ENCODE measurements around the gene RAB9A. TPM values are rescaled to one million over a fixed set of nuclear protein-coding genes. Genes with fewer than 3 reads are reported as not detected.

Gene RAB9A
- total and polyA plus RNA-seq, 2 donors from 2014 or later = 31.1 to 33.7 TPM

- Histone ChIP-seq H3K9me3 (ENCODE audit: control insufficient read depth in 2 of 3, insufficient read depth in 1 of 3, low read length in 3 of 3) (no peaks in the 10 kb centered on the region), H3K36me3 (ENCODE audit: control insufficient read depth in 2 of 3, insufficient read depth in 3 of 3, low read length in 3 of 3) (no peaks in the 10 kb centered on the region), H3K27ac (ENCODE audit: low read depth in 2 of 2, low read length in 2 of 2) (no peak overlapping the region), H3K9ac (ENCODE audit: low read length in 3 of 3) (no peak overlapping the region), H3K27me3 (ENCODE audit: control insufficient read depth, insufficient read depth, low read length) (peaks cover 23% of the 10 kb centered on the region), H3K4me3 (ENCODE audit: low read length in 3 of 3) (no peak overlapping the region), H3K4me1 (ENCODE audit: control insufficient read depth in 2 of 3, insufficient read depth in 2 of 3, low read depth in 1 of 3, low read length in 3 of 3) (peaks cover 0 to 18% (median 11%) of the 10 kb centered on the region in 3 donors)
- no peak for TF ChIP-seq CTCF (IDR thresholded peaks at IDR 0.05; ENCODE audit: borderline replicate concordance, extremely low read depth, insufficient read depth)
- intact Hi-C loops (cut with DNase I) = no loop called here
- DNase-seq (no peak), FAIRE-seq (no peak)
Observed at GRCh38 chrX:13694983-13695382, 6.1 kb downstream of the RAB9A start.

GRCh38 chrX:13695601-13696115, 6.7 kb downstream of the RAB9A start:
- FAIRE-seq (no peak), DNase-seq (no peak)
- intact Hi-C loops (cut with DNase I) = no loop called here
- TF ChIP-seq CTCF (IDR thresholded peaks at IDR 0.05; ENCODE audit: borderline replicate concordance, extremely low read depth, insufficient read depth) = no peak
- Histone ChIP-seq H3K4me3 (ENCODE audit: low read length in 3 of 3) (no peak overlapping the region), H3K27me3 (ENCODE audit: control insufficient read depth, insufficient read depth, low read length) (peaks cover 17% of the 10 kb centered on the region), H3K9me3 (ENCODE audit: control insufficient read depth in 2 of 3, insufficient read depth in 1 of 3, low read length in 3 of 3) (no peaks in the 10 kb centered on the region), H3K4me1 (ENCODE audit: control insufficient read depth in 2 of 3, insufficient read depth in 2 of 3, low read depth in 1 of 3, low read length in 3 of 3) (peaks cover 0 to 18% (median 11%) of the 10 kb centered on the region in 3 donors), H3K36me3 (ENCODE audit: control insufficient read depth in 2 of 3, insufficient read depth in 3 of 3, low read length in 3 of 3) (no peaks in the 10 kb centered on the region), H3K9ac (ENCODE audit: low read length in 3 of 3) (no peak overlapping the region), H3K27ac (ENCODE audit: low read depth in 2 of 2, low read length in 2 of 2) (no peak overlapping the region)

- no peak for DNase-seq
- FAIRE-seq = no peak
- Histone ChIP-seq H3K27me3 (ENCODE audit: control insufficient read depth, insufficient read depth, low read length) (peaks cover 13% of the 10 kb centered on the region), H3K9me3 (ENCODE audit: control insufficient read depth in 2 of 3, insufficient read depth in 1 of 3, low read length in 3 of 3) (no peaks in the 10 kb centered on the region), H3K4me3 (ENCODE audit: low read length in 3 of 3) (no peak overlapping the region), H3K36me3 (ENCODE audit: control insufficient read depth in 2 of 3, insufficient read depth in 3 of 3, low read length in 3 of 3) (no peaks in the 10 kb centered on the region), H3K4me1 (ENCODE audit: control insufficient read depth in 2 of 3, insufficient read depth in 2 of 3, low read depth in 1 of 3, low read length in 3 of 3) (peaks cover 0 to 20% (median 16%) of the 10 kb centered on the region in 3 donors), H3K9ac (ENCODE audit: low read length in 3 of 3) (no peak overlapping the region), H3K27ac (ENCODE audit: low read depth in 2 of 2, low read length in 2 of 2) (no peak overlapping the region)
- TF ChIP-seq CTCF (IDR thresholded peaks at IDR 0.05; ENCODE audit: borderline replicate concordance, extremely low read depth, insufficient read depth) = no peak
- intact Hi-C loops (cut with DNase I) = no loop called here
Observed at GRCh38 chrX:13697455-13697854, 8.5 kb downstream of the RAB9A start.

- H3K9me3 ChIP-seq (ENCODE audit: control insufficient read depth in 2 of 3, insufficient read depth in 1 of 3, low read length in 3 of 3) = no peaks in the 10 kb centered on the region
- no peak for TF ChIP-seq CTCF (IDR thresholded peaks at IDR 0.05; ENCODE audit: borderline replicate concordance, extremely low read depth, insufficient read depth)
- H3K27ac ChIP-seq (ENCODE audit: low read depth in 2 of 2, low read length in 2 of 2) = no peak overlapping the region
- intact Hi-C loops (cut with DNase I) = no loop called here
- H3K9ac ChIP-seq (ENCODE audit: low read length in 3 of 3) = no peak overlapping the region
- DNase-seq (no peak), FAIRE-seq (no peak)
- no peak overlapping the region for H3K4me3 ChIP-seq (ENCODE audit: low read length in 3 of 3)
- peaks cover 0 to 15% (median 14%) of the 10 kb centered on the region in 3 donors for H3K4me1 ChIP-seq (ENCODE audit: control insufficient read depth in 2 of 3, insufficient read depth in 2 of 3, low read depth in 1 of 3, low read length in 3 of 3)
- H3K27me3 ChIP-seq (ENCODE audit: control insufficient read depth, insufficient read depth, low read length) = peaks cover 13% of the 10 kb centered on the region
- H3K36me3 ChIP-seq (ENCODE audit: control insufficient read depth in 2 of 3, insufficient read depth in 3 of 3, low read length in 3 of 3) = no peaks in the 10 kb centered on the region
Observed at GRCh38 chrX:13697976-13698375, 9.0 kb downstream of the RAB9A start.

Measured in kidney (tissue), 14 donors.